AG04449 (cell line): ENCODE results near the gene TNXB.

ENCODE experiments used
- CTCF ChIA-PET: fragments of 350-600 bp; formaldehyde crosslinking; extraction: SDS; loops from one replicate; lab custom pipeline; 2021; ENCODE audit warnings: antibody characterized with exemption; lab: Yijun Ruan, JAX
- POLR2A ChIA-PET: fragments of 400-600, 350-600 bp; formaldehyde crosslinking; extraction: SDS; loops from one replicate; lab custom pipeline; 2020; ENCODE audit warnings: antibody characterized with exemption, inconsistent platforms; lab: Yijun Ruan, JAX
- DNase-seq: peaks from one replicate; pipeline ENCODE4 v3.0.0-alpha.2; 2010; ENCODE audit warnings: low read depth, low spot score
- H3K4me3 ChIP-seq: 2 replicates; pipeline ENCODE4 v1.5.1; 2011; ENCODE audit warnings: low read depth, mild to moderate bottlenecking, control low read depth, low read length
- TF ChIP-seq, protein P1 (sequence below): IDR thresholded peaks from one replicate; pipeline ENCODE4 v1.5.1; 2011; ENCODE audit warnings: mild to moderate bottlenecking, moderate library complexity, low read length, control low read depth, inconsistent platforms; ENCODE audit not compliant: insufficient read depth; ENCODE audit errors: missing control alignments

The TNXB gene

DNA sequence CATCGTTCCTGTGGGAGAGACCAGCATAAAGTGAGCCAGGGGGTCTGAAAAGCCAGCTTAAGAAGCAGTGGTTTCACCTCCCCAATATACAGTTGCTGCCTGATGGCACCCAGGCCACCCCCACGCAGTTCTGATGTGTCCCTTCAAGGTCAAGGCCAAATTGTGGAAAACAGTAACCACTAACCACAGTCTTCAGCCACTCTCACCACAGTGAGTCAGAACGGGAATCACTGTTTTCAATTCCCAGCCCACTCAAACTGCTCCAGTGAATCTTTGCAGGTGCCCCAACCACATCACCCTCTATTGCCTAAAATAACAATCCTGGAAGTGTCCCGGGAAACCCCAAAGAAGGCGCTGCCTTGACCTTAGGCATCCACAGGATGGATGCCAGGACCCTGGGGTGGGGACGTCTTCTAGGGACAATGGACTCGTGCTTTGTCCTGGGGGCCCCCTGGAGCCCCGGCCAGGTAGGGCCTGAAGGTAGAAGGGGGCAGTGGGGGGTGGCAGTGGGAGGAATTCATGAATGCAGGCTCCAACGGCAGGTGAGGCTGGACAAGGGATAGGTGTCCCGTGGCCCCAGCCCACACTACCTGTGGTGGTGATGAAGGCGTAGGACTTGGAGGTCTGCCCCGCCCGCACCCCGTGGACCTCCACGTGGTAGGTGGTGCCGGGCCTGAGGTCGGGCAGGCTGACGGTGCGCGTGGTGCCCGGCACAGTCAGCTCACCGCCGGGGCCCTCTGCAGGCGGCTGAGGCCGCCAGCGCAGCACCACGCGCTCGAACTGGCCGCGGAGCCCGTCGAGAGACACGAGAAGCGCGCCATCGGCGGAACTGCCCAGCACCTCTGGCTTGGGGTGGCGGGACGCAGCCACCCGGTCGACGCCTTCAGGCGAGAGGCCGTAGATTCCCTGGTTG, 22.2 kb downstream of the TNXB start:
- ChIA-PET POLR2A (no interaction called here), CTCF (interaction anchor here (0.8 to 5.7 kb wide), 6 partner anchors 10 to 39 kb away, joined by 3 to 32 read pairs (median 6); no protein-coding TSS in a partner anchor)
- no peak overlapping the region for H3K4me3 ChIP-seq
- no peak for DNase-seq
- TF ChIP-seq, protein P1, sequence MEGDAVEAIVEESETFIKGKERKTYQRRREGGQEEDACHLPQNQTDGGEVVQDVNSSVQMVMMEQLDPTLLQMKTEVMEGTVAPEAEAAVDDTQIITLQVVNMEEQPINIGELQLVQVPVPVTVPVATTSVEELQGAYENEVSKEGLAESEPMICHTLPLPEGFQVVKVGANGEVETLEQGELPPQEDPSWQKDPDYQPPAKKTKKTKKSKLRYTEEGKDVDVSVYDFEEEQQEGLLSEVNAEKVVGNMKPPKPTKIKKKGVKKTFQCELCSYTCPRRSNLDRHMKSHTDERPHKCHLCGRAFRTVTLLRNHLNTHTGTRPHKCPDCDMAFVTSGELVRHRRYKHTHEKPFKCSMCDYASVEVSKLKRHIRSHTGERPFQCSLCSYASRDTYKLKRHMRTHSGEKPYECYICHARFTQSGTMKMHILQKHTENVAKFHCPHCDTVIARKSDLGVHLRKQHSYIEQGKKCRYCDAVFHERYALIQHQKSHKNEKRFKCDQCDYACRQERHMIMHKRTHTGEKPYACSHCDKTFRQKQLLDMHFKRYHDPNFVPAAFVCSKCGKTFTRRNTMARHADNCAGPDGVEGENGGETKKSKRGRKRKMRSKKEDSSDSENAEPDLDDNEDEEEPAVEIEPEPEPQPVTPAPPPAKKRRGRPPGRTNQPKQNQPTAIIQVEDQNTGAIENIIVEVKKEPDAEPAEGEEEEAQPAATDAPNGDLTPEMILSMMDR: peak; percentile 1

GRCh38 chr6:32085759-32086459, 23.2 kb downstream of the TNXB start:
- H3K4me3 ChIP-seq: no peak overlapping the region
- CTCF ChIA-PET: interaction anchor here (1.1 to 5.7 kb wide), 4 partner anchors 9 to 37 kb away, joined by 4 to 32 read pairs (median 6); no protein-coding TSS in a partner anchor
- TF ChIP-seq, protein P1: no peak
- DNase-seq: no peak
- POLR2A ChIA-PET: no interaction called here

DNA sequence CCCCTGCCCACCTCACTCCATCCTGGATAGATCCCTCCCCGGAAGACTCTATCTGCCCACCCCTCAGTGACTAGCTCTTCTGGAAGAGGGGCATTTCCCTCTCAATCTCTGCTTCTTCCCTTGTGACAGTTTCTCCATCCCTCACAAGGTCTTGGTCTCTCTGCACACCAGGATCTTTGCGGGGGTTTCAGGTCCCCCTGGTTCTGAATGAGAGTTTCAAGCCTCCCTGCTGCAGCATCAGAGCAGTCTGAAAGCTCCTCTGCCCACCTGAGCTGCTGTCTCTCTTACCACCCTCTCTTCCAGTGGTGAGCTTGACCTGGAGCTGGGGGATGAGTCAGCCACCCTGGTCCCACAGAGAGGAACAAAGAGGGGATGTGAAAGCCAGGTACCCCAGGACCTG, 24.4 kb downstream of the TNXB start:
- CTCF ChIA-PET: interaction anchor here (1.1 to 5.7 kb wide), 4 partner anchors 8 to 38 kb away, joined by 4 to 32 read pairs (median 6); no protein-coding TSS in a partner anchor
- POLR2A ChIA-PET: no interaction called here
- DNase-seq: no peak

DNA sequence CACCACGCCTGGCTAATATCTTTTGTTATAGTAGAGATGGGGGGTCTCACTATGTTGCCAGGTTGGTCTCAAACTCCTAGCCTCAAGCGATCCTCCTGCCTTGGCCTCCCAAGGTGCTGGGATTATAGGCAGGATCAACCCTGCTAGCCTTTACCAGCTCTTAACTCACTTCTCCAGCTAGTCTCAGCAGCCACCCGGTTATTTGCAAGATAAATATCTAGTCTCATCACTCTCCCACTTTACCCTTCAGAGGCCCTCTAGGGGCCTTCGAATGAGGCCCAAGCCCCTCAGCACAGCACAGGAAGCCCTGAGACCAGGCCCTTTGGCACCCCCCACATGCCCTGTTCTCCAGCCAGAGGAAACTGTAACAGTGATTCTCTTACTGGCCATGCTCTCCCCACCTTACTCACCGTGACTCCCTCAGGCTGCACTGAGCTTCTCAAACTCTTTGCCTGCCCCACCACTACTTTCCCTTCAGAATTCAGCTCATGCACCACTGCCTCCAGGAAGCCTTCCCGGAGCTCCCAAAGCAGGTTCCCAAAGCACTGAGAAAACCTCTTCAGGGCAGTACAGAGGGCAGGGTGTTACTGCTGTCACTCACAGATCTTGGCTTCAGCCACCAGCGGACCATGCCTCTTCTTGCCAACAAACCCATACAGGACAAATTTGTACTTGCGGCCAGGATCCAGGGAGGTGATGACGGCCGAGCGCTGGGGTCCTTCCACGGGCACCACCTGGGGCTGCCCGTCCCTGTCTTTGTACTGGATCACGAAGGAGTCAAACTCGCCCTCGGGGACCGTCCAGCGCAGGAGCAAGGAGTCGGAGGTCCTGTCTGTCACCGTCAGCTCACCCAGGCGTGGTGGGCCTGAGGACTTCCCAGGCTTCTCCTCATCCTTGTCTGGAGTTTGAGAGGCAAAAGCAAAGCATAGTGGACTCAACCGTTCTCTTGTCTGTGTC, 25.0 kb downstream of the TNXB start:
- POLR2A ChIA-PET: no interaction called here
- CTCF ChIA-PET: interaction anchor here (1.5 to 5.7 kb wide), 3 partner anchors 7 to 37 kb away, joined by 5 to 32 read pairs (median 7); no protein-coding TSS in a partner anchor
- TF ChIP-seq, protein P1: no peak
- DNase-seq: no peak
- H3K4me3 ChIP-seq: no peak overlapping the region

More for the DNA sequence above, 24.4 kb downstream of the TNXB start:
- TF ChIP-seq, protein P1: no peak
- no peak overlapping the region for H3K4me3 ChIP-seq

- TF ChIP-seq, protein P1: no peak
- ChIA-PET CTCF (interaction anchor here (1.4 to 5.7 kb wide), 3 partner anchors 35 to 45 kb away, joined by 3 to 32 read pairs (median 26); partner anchors contain the start of gene ATF6B), POLR2A (no interaction called here)
- H3K4me3 ChIP-seq: no peak overlapping the region
- no peak for DNase-seq
Observed at GRCh38 chr6:32082935-32083334, 26.2 kb downstream of the TNXB start.
